ENCODE data around the gene DPP6.

DNA sequence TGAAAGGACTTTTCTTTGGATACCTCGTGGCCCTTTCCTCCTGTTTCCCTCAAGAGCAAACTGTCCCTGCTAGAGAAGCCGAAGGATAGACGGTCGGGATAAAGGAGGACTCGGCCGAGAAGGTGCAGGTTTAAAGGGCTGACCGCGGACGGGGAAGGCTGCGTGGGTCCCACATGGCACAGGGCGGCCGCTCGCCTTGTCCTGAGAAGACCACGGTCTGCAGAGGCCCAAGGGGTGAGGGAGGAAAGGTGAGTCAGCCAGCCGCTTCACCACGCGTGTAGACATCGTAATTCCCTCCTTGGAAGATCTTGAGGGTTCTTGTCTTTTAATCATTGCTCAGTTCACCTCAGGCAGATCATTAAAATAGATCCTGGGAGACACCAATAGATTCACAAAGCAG is 253.8 kb downstream of the DPP6 start:
- TF ChIP-seq ZBTB7A (IDR thresholded peaks at IDR 0.05; ENCODE audit: low read depth): no peak
- no peak for TF ChIP-seq NFIC (IDR thresholded peaks at IDR 0.05)
- TF ChIP-seq RAD21 (IDR thresholded peaks at IDR 0.05; ENCODE audit: low read depth): no peak
- TF ChIP-seq YY1 (IDR thresholded peaks at IDR 0.05; ENCODE audit: low read depth): no peak
- no peak for TF ChIP-seq REST (IDR thresholded peaks at IDR 0.05; ENCODE audit: low read depth)
- no peak for TF ChIP-seq EP300 (IDR thresholded peaks at IDR 0.05; ENCODE audit: borderline replicate concordance)

Measured in Ishikawa (cell line).